Right renal cortex interstitium (tissue), 3 donors: Measurements from ENCODE around the gene ZKSCAN2. TPM values are rescaled to one million over a fixed set of nuclear protein-coding genes. Genes with fewer than 3 reads are reported as not detected.

Experiments
- DNase-seq, 3 donors: peaks; one replicate each; pipeline ENCODE4 v3.0.0-alpha.2; 2013; ENCODE audit warnings: low read depth in 3 of 3, low spot score in 2 of 3
- polyA plus RNA-seq, 3 donors: library from polyadenylated mRNA; unstranded; fragments of 120-200 nt; gene quantifications; one replicate each; pipeline ENCODE4 v1.2.1, GENCODE V29; 2013; ENCODE audit not compliant: insufficient read length in 3 of 3

ZKSCAN2 gene
- polyA plus RNA-seq = 10 to 100 TPM; 11.9 to 13.6 (median 12.8) TPM

DNA sequence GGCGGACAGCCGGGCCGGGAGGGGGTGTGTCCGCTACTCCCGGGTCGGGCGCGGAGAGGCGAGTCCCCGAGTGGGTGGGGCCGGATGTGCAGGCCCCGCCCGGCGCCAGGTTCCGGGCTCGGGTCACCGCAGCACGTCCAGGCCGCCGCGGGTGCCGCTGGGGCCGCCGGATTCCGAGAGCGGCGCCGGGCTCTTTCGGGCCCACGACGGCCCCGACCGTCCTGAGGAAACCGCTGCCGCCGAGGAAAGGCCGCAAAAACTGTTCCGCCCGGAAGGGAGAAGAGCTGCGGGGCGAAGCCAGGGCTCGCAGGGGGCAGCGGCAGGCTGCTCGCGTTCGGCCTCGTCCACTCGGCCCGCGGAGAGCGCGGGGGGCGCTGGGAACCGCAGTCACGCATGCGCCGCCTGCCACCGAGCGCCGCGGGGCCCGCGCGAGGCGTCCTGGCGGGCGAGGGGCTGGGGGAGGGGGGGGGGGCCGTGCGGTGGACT is at the start of gene ZKSCAN2:
TSS of gene ZKSCAN2 (minus strand) at position 376 of the 486 bp plus-strand sequence. CDS start 718 bp downstream, outside the sequence.
- peak; percentile 54 to 74 (median 74) for DNase-seq

DNA sequence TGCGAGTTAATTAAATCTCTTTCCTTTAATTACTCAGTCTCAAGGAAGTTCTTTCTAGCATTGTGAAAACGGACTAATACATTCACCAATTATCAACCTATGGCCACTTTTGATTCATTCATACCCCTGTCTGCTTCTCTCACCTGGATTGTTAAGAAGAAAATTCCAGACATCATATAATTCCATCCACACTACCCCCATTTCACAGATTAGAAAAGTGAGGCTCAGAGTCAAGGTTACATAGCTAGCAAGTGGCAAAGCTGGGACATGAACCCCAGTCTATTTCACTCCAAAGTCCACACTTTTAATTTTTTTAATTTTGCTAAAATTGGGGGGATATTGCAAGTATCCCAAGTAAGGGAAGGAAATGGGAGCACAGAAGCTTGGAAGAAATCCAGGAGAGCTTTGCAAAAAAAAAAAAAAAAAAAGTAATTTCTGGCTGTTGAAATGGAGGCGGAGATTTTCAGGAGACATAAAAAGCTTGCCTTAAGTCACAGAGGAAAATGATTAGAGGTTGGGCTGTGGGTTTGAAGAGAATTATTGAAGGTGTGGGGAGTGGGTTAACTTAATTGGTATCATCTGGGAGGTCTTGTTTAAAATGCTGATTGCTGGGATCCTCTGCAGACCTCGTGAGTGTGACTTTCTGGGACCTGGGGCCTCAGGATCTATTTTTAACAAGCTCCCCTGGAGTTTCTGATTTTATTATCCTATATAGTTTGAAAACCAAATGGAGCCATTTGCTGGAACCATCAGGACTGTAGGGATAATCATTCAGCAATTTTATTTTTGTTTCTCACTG is 42.3 kb upstream of the ZKSCAN2 start:
- DNase-seq = no peak

DNA sequence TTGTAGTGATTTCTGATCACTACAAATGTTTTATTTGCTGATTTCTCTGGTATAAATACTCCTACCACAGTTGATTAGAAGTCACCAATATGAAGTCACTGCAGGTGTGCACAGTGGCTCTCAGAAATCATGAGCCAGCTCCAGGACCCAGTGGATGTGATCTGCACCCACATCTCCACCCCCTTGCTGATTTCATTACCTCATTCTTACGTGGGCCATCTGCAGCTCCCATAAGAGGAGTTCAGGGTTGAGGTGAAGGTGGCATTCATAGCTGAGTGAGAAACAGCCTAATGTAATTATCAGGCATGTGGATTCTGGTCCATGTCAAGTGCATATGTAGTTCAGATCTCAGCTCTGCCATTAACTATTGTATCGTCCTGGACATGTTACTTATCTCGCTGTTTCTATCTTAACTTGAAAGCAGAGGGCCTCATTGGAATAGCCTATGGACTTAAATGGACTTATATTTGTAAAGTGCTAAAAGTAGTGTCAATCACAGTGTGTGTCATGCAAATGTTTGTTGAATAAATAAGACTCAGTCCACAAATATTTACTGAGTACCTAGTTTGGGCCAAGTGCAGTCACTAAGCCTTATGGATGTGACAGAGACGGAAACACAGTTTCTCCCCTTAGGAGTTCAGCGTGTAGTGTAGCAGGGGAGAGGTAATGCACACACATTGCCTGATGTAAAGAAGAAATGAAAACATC is 40.7 kb upstream of the ZKSCAN2 start:
- no peak for DNase-seq

DNA sequence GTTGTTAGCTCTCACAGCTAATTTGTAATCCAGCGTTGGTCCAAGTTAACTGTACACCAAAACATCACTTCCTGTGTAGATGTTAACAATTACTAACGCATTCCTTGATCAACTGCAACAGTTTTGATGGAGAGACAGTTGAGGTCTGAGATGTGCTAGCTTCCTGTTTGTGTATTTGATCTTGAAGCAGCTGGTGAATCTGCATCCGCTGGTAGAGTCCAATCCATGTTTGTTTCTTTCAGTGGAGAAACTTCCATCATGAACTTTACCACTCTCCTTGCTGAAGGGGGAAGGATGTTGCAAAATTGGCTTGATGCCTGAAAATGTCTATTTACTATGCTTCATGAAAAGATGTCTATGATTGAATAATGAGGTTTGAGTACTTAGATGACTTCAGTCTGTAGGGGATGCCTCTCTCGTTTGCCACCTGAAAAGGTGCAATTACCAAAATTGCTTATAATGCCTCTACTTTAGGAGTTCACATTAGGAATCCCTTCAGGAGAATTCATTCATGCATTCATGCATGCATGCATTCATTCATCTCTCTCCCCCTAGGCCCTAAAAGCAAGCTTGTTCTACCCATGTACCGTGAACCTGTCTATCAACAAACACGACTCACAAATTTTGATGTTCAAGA is 39.6 kb upstream of the ZKSCAN2 start:
- DNase-seq = no peak

DNA sequence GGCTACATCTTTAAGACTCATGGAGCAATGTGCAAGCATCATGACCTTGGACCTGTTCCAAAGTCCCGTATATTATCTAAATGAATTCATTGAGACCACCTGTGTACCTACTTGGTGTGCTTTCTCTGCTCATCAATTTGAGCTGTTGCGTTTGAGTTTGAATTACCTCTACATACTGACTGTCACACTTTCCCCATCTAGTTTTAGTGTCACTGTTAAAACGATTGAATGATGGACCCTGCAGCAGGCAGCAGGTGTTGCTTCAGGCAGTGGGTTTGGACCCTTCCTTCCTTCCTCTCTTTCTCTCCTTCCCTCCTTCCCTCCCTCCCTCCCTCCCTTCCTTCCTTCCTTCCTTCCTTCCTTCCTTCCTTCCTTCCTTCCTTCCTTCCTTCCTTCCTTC is 33.9 kb upstream of the ZKSCAN2 start:
- no peak for DNase-seq

DNA sequence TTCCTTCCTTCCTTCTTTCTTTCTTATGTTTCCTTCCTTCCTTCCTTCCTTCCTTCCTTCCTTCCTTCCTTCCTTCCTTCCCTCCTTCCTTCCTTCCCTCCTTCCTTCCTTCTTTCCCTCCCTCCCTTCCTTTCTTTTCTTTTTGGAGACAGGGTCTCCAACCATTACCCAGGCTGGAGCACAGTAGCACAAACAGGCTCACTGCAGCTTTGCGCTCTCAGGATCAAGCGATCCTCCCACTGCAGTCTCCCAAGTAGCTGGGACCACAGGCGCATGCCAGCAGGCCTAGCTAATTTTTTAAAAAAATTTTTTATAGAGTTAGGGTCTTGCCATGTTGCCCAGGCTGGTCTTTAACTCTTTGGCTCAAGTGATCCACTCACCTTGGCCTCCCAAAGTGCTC is 31.8 kb upstream of the ZKSCAN2 start:
- DNase-seq = no peak

DNA sequence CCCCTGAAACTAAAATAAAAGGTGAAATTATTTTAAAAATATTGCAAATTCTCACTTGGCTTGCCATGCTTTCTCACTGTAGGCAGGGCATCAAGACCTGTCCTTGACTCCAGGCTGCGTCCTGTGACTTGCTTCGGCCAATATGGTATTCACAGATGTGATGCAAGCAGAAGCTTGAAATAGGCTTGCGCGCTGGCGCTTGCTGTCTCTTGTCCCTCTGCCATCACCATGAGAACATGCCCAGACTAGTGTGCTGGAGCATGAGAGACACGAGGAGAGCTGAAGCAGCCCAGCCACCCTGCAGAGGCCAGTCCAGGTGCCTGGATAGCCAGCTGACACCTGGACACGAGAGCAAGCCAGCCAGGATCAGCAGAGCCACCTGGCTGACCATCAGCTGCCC is 21.8 kb upstream of the ZKSCAN2 start:
- DNase-seq = no peak

DNA sequence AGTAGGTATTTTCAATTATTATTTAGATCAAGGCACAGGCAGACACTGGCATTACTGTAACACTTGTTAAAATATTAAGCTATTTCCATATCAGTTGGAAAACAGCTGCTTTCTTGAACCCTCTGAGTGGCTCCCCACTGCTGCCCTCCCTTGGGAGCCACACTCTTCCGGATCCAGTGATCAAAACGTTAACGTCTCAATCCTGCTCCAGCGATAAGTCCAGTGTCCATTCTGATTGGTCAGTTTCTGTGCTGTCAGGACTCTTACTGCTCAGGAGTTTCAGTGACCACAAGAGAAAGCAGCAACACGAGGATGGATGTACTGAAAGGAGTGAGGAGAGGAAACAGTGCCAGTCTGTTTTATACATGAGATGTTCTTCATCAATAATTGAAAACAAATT is 13.8 kb upstream of the ZKSCAN2 start:
- DNase-seq = no peak

DNA sequence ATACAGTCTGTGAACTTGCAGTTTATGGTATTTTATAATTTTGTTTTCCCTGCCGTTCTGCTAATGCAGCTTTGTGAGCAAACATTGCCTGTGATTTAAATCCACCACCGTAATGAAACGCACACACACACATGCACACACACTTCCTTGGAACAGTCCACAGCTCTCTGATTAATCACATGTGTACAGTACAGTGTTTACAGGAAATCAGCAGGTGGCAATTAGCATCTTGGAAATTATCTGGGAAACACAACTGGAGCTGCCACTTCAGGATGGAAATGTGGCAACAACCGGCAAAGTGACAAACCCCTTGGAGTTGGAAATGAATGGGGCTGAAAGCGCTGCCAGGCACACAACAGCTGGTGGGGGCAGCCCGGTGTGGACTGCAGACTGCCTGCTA is 12.9 kb upstream of the ZKSCAN2 start:
- no peak for DNase-seq

DNA sequence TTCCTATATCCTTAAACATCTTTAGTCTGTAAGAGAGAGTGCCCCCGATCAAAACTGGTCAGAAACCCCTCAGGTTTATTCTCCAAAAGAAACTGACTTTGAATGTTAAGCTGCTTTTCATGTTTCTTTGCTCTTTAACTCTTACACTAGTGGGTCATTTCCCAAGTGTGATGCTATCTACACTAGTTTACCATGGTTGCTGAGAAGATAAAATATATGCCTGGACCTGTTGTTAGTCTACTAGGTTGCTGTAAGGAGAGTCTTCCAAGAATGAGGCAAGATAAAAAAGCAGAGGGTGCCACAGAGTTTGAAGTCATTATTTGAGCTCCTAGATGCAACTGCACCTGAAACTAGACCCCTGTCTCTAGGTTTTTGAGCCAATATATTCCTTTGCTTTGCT is 12.2 kb upstream of the ZKSCAN2 start:
- DNase-seq = no peak

DNA sequence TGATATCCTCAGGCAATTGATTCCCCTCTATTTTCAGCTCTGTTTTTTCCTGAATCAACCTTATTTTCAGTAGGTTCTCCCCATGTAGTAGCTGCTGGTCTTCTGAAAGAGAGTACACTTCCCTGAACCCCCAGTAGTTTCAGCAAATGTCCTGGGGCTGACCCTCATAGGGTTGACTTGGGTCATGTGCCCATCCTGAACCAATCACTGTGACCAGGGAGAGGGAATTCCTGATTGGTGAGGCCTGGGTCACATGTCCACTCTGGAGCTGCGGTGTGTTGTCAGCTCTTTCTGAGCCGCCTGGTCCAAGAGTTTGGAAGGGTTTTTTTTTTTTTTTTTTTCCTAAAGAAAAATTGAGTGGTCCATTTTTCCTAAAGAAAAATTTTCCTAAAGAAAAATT is 8.3 kb upstream of the ZKSCAN2 start:
- DNase-seq = no peak

DNA sequence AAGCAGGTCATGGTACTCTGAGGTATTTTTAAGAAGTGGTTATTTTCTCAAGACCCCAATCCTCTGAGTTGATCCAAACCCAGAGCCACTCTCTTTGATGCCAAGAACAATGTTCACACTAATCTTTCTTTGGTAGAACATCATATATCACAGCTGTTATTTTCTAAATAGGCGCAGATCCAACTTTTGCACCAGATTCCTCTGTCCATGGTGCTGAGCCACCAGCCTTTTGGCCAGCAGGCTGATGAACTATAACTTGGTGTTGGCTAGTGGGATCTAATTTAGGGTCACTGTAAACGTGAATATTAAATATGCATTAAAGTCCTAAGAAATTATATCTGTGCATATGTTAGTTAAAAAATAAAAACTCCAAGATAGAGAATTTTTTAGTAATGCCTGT is 7.0 kb upstream of the ZKSCAN2 start:
- DNase-seq = no peak

DNA sequence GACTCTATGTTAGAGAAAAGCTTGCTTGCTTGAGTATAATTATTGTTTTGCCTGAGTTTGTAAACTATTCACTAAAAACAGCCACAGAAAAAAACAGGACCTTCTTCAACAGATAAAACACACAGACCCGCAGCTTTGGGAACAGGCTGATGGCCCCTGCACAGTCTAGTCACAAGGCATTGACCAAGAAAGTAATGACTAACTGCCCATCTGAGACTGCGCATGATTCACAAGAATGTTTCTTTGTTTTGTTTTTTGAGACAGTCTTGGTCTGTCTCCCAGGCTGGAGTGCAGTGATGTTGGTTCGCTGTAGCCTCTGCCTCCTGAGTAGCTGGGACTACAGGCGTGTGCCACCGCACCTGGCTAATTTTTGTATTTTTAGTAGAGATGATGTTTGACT is 2.8 kb upstream of the ZKSCAN2 start:
- no peak for DNase-seq

DNA sequence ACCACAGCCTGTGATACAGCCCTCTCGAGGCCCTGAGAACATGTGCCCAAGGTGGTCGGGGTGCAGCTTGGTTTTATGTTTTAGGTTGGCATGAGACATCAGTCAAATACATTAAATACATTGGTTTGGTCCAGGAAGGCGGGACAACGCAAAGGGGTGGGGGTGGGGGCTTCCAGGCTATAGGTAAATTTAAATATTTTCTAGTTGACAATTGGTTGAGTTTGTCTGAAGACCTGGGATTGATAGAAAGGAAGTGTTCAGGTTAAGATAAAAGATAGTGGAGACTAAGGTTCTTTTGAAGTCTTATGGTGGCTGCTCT is 1.2 kb upstream of the ZKSCAN2 start:
- DNase-seq = no peak

DNA sequence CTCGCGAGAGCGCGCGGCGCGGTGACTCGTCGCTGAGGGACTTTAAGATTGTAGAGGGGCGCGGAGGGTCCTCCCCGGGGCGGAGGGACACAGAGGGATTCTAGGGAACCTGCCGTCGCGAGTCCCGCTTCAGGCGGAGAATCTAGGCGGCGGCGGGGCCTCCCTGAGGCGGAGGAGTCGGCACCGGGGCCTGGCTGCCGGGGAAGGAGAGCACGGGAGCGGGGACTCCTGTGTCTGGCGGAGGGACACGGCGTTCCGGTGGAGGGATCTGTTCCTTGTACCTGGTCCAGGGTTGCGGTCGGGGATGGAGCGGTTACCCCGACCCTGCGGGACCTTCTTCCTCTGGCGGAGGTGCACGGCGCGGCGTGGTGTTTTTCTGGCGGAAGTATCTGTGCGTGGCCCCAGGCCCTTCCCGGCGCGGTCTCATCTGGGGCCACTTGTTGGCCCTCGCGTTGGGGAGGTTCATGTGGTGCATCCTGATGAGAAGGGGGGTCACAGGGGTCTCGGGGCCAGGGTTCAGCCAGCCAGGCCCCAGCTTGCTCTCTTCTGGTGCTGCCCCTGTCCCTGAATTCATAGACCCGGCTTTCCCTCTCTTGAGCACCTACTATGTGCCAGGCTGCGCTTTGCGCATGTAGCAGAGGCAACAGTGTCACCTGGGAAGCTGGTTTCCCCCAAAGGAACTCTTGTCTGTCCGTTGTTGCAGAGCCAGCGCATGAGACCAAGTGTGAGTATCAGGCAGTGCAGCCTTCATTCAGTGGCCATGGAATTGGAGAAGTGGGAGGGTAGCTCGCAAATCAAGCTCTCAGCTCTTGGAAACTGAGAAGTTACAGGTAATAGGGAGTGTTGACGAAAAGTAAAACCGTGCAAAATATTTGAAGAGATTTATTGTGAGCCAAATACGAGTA is 563 bp upstream of the ZKSCAN2 start:
- DNase-seq = peak; percentile 70 to 74 (median 72)

DNA sequence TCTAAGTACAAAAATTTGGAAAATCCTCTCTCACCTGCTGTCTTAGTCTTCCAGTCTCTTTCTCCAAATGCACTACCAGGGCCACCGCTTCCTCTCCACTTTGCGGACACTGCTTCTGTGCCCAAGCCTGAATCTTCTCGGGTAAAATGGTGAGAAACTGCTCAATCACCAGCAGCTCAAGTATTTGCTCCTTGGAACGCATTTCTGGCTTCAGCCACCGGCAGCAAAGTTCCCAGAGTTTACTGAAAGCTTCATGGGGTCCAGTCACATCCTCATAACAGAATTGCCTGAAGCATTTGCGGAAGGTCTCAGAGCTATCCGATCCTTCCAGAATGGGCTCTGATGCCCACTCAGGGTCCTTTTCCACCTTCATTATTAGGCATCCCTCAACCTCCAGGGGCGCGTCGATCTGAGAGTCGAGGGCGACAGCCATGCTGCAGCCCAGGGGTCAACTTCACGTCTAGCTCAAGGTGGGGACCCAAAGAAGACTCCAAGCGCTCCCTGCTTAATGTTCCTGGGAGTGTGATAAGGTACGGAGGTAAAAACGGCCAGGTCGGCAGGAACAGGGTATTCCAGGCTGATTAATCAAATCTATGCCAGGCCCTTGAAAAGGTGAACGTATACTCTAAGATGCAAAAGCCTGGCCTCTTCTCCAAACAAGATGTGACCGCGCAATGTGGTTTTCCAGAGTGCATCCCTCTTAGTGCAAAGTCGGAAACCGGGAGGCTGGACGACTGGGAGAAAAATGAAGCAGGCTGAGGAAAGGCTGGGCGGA is 763 bp downstream of the ZKSCAN2 start:
- DNase-seq = no peak

DNA sequence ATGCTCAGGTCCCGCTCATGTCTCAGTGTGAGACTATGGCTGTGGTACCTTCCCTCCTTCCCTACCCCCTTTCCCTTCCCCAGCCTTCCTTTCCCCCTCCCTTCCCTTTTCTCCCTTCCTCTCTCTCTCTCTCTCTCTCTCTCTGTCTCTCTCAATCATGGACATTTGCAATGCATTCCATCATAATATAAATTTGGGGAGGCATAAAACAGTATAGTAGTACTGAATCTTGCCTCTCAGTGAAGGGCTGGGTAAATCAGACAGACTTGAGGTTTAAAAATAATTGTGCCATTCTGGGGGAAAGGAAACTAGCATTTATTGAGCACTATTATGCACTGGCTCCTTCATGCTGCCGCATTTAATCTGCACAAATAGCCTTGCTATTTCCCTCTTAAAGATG is 4.3 kb downstream of the ZKSCAN2 start:
- DNase-seq = no peak

DNA sequence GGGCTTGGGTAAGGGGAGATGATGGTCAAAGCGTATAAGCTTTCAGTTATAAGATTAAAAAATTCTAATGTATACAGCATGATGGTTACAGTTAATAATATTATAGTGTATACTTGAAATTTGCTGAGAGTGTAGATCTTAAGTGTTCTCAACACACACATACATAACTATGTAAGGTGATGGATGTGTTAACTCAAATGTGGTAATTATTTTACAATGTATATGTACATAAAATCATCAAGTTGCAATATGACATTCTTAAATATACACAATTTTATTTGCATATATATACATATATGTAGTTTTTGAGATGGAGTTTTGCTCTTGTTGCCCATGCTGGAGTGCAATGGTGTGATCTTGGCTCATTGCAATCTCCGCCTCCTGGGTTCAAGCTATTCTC is 7.2 kb downstream of the ZKSCAN2 start:
- no peak for DNase-seq

DNA sequence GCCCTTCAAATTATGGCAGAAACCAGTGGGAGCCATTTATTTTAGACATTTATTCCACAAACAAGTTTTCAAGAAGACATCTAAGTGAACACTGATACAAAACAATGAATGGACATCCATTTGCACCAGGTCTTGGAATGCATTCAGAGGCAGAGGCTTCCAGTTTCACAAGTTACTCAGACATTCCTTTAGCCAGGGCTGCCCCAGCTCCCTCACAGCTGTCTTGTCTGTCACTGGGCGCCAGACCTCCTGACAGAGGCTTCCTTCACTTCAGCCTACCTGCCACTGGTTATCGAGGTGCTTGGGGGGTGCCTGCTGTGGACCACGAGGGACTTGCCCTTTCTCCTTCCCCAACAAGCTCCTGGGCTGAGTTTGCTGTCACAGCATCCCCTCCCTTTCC is 21.7 kb downstream of the ZKSCAN2 start:
- no peak for DNase-seq

DNA sequence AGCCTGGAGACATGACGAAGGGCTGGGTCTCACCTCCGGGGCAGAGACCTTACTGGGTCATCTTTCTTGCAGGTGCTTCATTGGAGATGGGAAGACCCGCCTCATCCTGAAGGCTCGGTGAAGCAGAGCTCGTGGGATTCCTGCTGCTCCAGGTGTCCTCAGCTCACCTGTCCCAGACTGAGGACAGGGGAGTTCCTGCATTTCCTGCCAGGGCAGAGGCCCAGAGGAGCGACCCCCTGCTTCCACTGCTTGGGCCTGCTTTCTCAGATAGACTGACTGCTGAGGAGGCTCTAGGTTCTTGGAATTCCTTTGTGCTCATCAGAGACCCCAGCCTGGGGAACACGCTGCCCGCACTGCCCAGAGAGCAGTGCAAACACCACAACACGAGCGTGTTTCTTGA is 29.3 kb downstream of the ZKSCAN2 start:
- no peak for DNase-seq
